Activated CD4-positive, CD25-positive, alpha-beta regulatory T cell treated with anti-CD3 and anti-CD28 coated beads, Interleukin-2, amount 50 U/mL, for 72 hours (primary cell): ENCODE results near the gene SNRPA.

Experiments used
- DNase-seq: peaks from one replicate; pipeline ENCODE4 v3.0.0; 2021

Gene SNRPA

GRCh38 chr19:40750874-40751537 lies at the start of gene SNRPA:
Gene SNRPA (plus strand): TSS chr19:40751203. CDS start chr19:40751409, 206 bp downstream.
- DNase-seq, result peak; percentile 95

GRCh38 chr19:40701758-40702157 lies 49.2 kb upstream of the SNRPA start:
- DNase-seq, result no peak

- no peak for DNase-seq
Observed at GRCh38 chr19:40702337-40703012, 48.5 kb upstream of the SNRPA start.

GRCh38 chr19:40703029-40703755 lies 47.8 kb upstream of the SNRPA start:
- DNase-seq, result no peak

GRCh38 chr19:40704491-40705361 lies 46.3 kb upstream of the SNRPA start:
- no peak for DNase-seq

- DNase-seq, result no peak
Observed at GRCh38 chr19:40705362-40705651, 45.7 kb upstream of the SNRPA start.

GRCh38 chr19:40705950-40706619 lies 44.9 kb upstream of the SNRPA start:
- no peak for DNase-seq

- no peak for DNase-seq
Observed at GRCh38 chr19:40707615-40708014, 43.4 kb upstream of the SNRPA start.

GRCh38 chr19:40709817-40710216 lies 41.2 kb upstream of the SNRPA start:
- DNase-seq, result no peak

- no peak for DNase-seq
Observed at GRCh38 chr19:40713939-40714338, 37.1 kb upstream of the SNRPA start.

GRCh38 chr19:40714441-40715299 lies 36.3 kb upstream of the SNRPA start:
- DNase-seq, result peak; percentile 92

- no peak for DNase-seq
Observed at GRCh38 chr19:40716031-40716481, 34.9 kb upstream of the SNRPA start.

- peak; percentile 100 for DNase-seq
Observed at GRCh38 chr19:40716482-40717324, 34.3 kb upstream of the SNRPA start, which contains the start of the genes COQ8B and ITPKC. Gene COQ8B (minus strand): TSS chr19:40716886. CDS start chr19:40714632, 2,254 bp downstream. Gene ITPKC (plus strand): TSS chr19:40717112. CDS start chr19:40717136, 24 bp downstream.

GRCh38 chr19:40717325-40717879 lies 33.6 kb upstream of the SNRPA start:
- no peak for DNase-seq

GRCh38 chr19:40717880-40718773 lies 32.9 kb upstream of the SNRPA start:
- no peak for DNase-seq

GRCh38 chr19:40718774-40719391 lies 32.1 kb upstream of the SNRPA start:
- DNase-seq, result no peak

GRCh38 chr19:40719414-40719894 lies 31.5 kb upstream of the SNRPA start:
- DNase-seq, result no peak

GRCh38 chr19:40721140-40721486 lies 29.9 kb upstream of the SNRPA start:
- DNase-seq, result no peak
